GM19240 (cell line): ENCODE results near the gene NUDT9.
"Not testable (repeated sequence)": the region's sequence is repeated elsewhere in the genome, so short reads cannot be mapped to it uniquely, and the experiment has no call there.

Experiments
- DNase-seq: peaks from one replicate; pipeline ENCODE4 v3.0.0; 2011; ENCODE audit warnings: low spot score; ENCODE audit not compliant: insufficient read length

NUDT9 gene

DNA sequence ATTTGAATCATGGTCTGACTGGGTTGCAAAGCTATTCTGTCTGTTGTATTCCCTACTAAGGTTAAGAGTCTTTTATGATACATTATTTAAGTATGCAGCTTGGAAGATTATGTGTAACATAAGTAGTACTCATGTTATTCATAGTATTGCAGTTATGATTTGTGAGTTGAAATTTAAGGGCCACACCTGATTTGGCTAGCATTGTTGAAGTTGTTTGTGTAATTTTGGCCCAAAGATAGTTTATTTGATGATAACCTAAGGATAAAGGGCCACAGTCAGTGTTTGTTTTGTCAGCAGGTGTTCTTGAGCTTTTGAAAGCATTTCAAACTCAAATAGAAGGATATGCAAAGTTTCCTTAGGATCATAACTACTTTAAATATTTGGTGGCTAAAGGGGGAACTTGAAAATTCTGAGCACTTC is 38.9 kb downstream of the NUDT9 start:
- no peak for DNase-seq

GRCh38 chr4:87462102-87462501 is 39.7 kb downstream of the NUDT9 start:
- DNase-seq, result no peak

GRCh38 chr4:87465739-87466366 is 43.5 kb downstream of the NUDT9 start:
- no peak for DNase-seq

- DNase-seq, result no peak
Observed at GRCh38 chr4:87469390-87469789, 47.0 kb downstream of the NUDT9 start.

DNA sequence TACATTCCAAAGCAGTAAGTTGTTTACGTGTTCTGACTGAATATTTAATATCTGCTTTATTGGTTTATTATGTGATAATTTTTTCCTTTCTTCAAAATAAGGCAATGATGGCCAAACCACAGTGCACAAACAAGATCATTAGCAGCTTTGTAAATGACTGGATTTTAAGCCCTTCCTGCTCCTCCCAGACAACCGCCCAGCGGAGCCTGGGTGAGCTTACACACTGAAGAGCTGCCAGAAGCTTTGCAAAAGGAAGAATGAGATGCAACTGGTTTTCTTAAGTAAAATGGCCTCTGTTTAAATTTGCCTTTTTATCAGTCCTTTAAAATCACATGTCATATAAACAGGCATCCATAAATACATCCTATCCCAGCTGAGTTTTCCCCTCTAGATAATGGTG is 54.6 kb downstream of the NUDT9 start:
- DNase-seq, result no peak

DNA sequence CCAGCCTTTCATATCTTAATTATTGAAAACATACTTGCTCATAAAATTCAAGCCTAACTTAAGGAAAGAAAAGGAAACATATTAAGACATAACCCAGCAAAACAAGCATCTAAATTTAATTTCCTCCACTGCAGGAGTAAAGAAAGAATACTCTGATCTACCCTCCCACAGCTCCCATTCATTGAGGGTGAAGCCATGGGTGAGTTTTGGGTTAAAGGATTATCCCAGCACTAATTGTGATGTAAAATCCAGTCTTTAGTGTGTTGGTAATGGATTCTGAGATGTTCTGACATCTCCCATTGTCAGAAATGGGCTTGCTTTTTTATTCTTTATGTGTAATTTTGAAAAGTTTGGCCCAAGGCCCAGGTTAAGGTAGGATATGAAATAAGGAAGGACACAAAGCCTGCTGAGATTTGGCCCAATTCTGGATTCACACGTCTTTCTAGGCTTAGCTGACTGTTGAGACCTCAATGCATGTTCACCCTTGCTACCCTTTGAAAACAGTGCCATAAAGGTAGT is 56.4 kb downstream of the NUDT9 start:
- DNase-seq, result no peak

DNA sequence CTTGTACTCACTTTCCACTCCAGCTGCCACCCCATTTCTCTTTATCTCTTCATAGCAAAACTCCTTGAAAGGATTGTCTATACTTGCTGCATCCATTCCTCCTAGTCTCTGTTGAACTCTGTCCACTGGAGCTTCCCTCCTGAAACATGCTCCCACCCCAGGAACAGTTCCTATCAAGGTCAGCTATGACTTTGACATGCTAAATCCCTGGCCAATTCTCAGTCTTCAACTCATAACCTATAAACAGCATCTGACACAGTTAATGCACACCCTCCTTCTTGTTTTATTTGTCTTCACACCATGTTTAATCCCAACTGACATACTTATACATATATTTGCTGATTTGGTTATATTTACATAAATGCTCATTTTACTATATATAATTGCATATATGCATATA is 59.0 kb downstream of the NUDT9 start:
- no peak for DNase-seq

- not testable (repeated sequence) for DNase-seq
Observed at GRCh38 chr4:87483247-87483646, 60.9 kb downstream of the NUDT9 start.

DNA sequence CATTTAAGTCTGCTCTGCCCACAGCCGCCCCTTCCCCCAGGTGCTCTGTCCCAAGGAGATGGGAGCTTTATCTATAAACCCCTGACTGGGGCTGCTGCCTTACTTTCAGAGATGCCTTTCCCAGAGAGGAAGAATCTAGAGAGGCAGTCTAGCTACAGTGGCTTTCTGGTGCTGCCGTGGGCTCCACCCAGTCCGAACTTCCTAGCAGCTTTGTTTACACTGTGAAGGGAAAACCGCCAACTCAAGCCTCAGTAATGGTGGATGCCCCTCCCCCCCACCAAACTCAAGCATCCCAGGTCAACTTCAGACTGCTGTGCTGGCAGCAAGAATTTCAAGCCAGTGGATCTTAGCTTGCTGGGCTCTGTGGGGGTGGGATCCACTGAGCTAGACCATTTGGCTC is 66.3 kb downstream of the NUDT9 start:
- not testable (repeated sequence) for DNase-seq

GRCh38 chr4:87489678-87490077 is 67.3 kb downstream of the NUDT9 start:
- DNase-seq, result no peak

- no peak for DNase-seq
Observed at GRCh38 chr4:87490664-87491369, 68.4 kb downstream of the NUDT9 start.

GRCh38 chr4:87491436-87491835 is 69.1 kb downstream of the NUDT9 start:
- no peak for DNase-seq

DNA sequence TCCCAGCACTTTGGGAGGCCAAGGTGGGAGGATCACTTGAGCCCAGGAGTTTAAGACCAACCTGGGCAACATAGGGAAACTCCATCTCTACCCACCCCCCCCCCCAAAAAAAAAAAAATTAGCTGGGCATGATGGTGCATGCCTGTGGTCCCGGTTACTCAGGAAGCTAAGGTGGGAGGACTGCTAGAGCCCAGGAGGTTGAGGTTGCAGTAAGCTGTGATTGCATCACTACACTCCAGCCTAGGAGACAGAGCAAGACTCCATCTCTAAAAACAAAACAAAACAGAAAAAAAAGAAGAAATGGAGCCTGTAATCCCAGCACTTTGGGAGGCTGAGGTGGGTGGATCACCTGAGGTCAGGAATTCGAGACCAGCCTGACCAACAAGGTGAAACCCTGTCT is 69.5 kb downstream of the NUDT9 start:
- DNase-seq, result not testable (repeated sequence)

DNA sequence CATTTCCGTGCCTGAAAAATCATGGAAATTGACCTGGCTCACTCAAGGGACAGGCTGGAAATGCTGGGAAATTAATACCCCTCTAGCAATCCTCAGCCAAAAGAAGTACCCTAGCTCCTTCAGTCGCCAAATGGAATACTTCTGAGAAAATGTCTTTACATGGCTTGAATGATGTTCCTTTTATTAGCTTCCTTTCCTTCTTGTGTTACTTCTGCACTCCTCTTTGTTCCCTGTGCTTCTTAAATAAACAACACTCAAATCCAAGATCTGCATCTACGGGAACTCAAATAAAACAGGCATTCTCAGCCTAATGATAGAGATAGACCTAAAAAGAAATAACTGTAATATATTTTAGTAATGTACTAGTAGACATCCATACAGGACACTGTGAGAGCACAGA is 70.7 kb downstream of the NUDT9 start:
- no peak for DNase-seq

DNA sequence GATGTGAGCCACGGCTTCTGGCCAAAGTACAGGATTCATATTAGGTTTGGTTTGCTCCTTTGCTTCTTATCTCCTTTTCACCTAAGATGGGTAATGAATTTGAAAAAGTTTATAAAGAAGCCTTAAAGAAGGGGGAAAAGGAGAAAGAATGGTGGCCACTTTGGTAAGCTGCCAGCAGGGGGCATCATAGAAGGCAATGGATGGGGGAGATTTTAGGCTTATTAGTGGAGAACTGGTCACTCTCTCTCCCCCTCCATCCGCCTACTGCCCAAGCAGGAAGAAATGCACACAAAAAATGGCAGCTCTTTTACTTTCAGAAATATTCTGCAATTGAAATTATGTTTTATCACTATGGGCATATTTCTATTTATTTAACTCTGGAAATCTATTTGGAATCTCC is 74.8 kb downstream of the NUDT9 start:
- DNase-seq, result no peak

DNA sequence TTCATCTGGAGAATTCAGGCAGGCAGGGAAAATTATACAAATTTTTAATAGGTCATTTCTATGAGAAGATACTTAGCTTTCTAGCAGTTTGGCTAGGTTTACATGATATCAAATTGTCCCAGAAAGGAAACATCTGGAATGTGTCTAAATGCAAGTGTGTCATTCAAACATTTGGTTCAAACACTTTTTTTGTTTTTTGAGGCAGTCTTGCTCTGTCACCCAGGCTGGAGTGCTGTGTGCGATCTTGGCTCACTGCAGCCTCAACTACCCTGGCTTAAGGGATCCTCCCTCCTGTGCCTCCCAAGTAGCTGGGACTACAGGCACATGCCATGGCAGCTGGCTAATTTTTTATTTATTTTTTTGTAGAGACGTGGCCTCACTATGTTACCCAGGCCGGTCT is 75.2 kb downstream of the NUDT9 start:
- no peak for DNase-seq

- peak; percentile 1 for DNase-seq
Observed at GRCh38 chr4:87498446-87498900, 76.1 kb downstream of the NUDT9 start.

GRCh38 chr4:87499403-87500091 is 77.2 kb downstream of the NUDT9 start:
- DNase-seq, result peak; percentile 1

- no peak for DNase-seq
Observed at GRCh38 chr4:87500092-87500462, 77.7 kb downstream of the NUDT9 start.

- DNase-seq, result no peak
Observed at GRCh38 chr4:87502580-87503238, 80.3 kb downstream of the NUDT9 start.

DNA sequence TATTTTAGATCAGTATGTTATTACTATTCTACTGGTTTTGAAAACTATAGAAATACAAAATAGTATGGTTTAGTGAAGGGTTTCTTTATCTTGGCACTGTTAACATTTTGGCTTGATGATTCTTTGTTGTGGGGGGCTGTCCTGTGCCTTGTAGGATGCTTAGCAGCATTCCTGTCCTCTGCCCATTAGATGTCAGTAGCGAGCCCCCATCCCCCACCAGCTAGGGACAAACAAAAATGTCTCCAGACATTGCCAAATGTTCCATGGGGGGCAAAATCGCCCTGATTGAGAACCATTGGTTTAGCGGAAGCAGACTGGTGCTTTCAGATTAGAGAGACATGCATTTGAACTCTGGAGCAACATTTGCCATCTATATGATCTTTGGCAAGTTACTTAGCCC is 83.5 kb downstream of the NUDT9 start:
- no peak for DNase-seq
